HepG2 (cell line): ENCODE data around the gene KDM1B. TPM values are rescaled to one million over a fixed set of nuclear protein-coding genes. Genes with fewer than 3 reads are reported as not detected.

Experiments
- ATAC-seq: fragments of 200-7000 bp; cut with Tn5 transposase; 3 replicates; pipeline ENCODE4 v1.9.1; 2020; ENCODE audit warnings: mild to moderate bottlenecking, moderate library complexity
- BruUV-seq: library from RNA; stranded (reverse); fragments of 400-500 nt; replicated peaks from 2 replicates; lab custom pipeline; 2021; lab: Mats Ljungman, UMichigan
- CTCF ChIA-PET: fragments of 300-600 bp; formaldehyde crosslinking; extraction: SDS; loops from one replicate; lab custom pipeline; 2021; ENCODE audit warnings: low total read pairs, inconsistent platforms, low intra/inter-chr PET ratio; lab: Yijun Ruan, JAX
- POLR2A ChIA-PET: fragments of 350-600 bp; sonication (Branson Sonifier 250); formaldehyde crosslinking; loops from one replicate; lab custom pipeline; 2020; ENCODE audit warnings: antibody characterized with exemption, inconsistent platforms; lab: Yijun Ruan, JAX
- DNase-seq: peaks from one replicate; pipeline ENCODE4 v3.0.0-alpha.2; 2015; ENCODE audit warnings: low spot score
- FAIRE-seq: peaks from 3 replicates; lab custom pipeline; 2011; peaks lifted over from hg19 to GRCh38; lab: Jason Lieb, UNC
- H2AFZ ChIP-seq: one replicate; pipeline ENCODE4 v1.6.1; 2011; ENCODE audit warnings: low read length, inconsistent platforms
- H3K27ac ChIP-seq: fragments of 300-600 bp; 3 replicates; pipeline ENCODE4 v1.8.0; 2011; ENCODE audit warnings: mixed run types, mild to moderate bottlenecking, mixed read lengths, low read length, inconsistent platforms; ENCODE audit not compliant: insufficient read depth; ENCODE audit errors: extremely low read length
- H3K27me3 ChIP-seq, 2 experiments: fragments of 200-600 bp in 1 of 2; 2 replicates in 1 of 2; 3 replicates in 1 of 2; pipeline versions ENCODE4 v1.6.0 to v1.8.0; 2011; ENCODE audit warnings: low read length in 2 of 2, mild to moderate bottlenecking in 2 of 2, moderate library complexity in 2 of 2, inconsistent platforms in 1 of 2; ENCODE audit not compliant: insufficient read depth in 2 of 2, control insufficient read depth in 1 of 2
- H3K36me3 ChIP-seq, 2 experiments: fragments of 200-600 bp in 1 of 2; replicated peaks in 1 of 2; 2 replicates in 1 of 2; 3 replicates in 1 of 2; pipeline versions ENCODE4 v1.5.1 to v1.8.0; 2011; ENCODE audit warnings: low read length in 2 of 2, inconsistent platforms in 1 of 2; ENCODE audit not compliant: insufficient read depth in 2 of 2, control insufficient read depth in 1 of 2
- H3K4me1 ChIP-seq: 2 replicates; pipeline ENCODE4 v1.5.1; 2012; ENCODE audit warnings: low read length, inconsistent platforms; ENCODE audit not compliant: insufficient read depth
- H3K4me2 ChIP-seq: 2 replicates; pipeline ENCODE4 v1.6.0; 2011; ENCODE audit warnings: low read depth, low read length, inconsistent platforms
- H3K4me3 ChIP-seq, 3 experiments: fragments of 200-600 bp in 1 of 3; sonication (generic), shearing (Covaris generic) in 1 of 3; replicated peaks in 1 of 3; 2 replicates each; pipeline ENCODE4 v1.5.1; 2011 to 2016; ENCODE audit warnings: low read length in 3 of 3, inconsistent platforms in 2 of 3, low read depth in 2 of 3, mild to moderate bottlenecking in 2 of 3, control low read depth in 1 of 3, mixed read lengths in 1 of 3; ENCODE audit not compliant: insufficient read depth in 1 of 3
- H3K79me2 ChIP-seq: one replicate; pipeline ENCODE4 v1.6.1; 2011; ENCODE audit warnings: low read length, inconsistent platforms; ENCODE audit not compliant: insufficient read depth
- H3K9ac ChIP-seq: 2 replicates; pipeline ENCODE4 v1.6.0; 2011; ENCODE audit warnings: mild to moderate bottlenecking, low read depth, low read length, inconsistent platforms; ENCODE audit not compliant: insufficient read depth
- H3K9me3 ChIP-seq: 2 replicates; pipeline ENCODE4 v1.5.1; 2012; ENCODE audit warnings: mild to moderate bottlenecking, low read length
- H4K20me1 ChIP-seq: 2 replicates; pipeline ENCODE4 v1.6.0; 2011; ENCODE audit warnings: inconsistent platforms, mild to moderate bottlenecking, low read length, moderate library complexity; ENCODE audit not compliant: insufficient read depth
- DRAP1 ChIP-seq: IDR thresholded peaks from 2 replicates; pipeline ENCODE4 v1.6.1; 2016; ENCODE audit warnings: missing genetic modification reagents, missing compliant biosample characterization
- ETS1 ChIP-seq: sonication (generic); formaldehyde crosslinking; IDR thresholded peaks from 2 replicates; pipeline ENCODE4 v1.4.0; 2020; ENCODE audit warnings: missing genetic modification reagents
- THRA ChIP-seq: sonication (generic); formaldehyde crosslinking; IDR thresholded peaks from 2 replicates; pipeline ENCODE4 v1.4.0; 2020; ENCODE audit warnings: missing genetic modification reagents, borderline replicate concordance
- ZKSCAN5 ChIP-seq: sonication (generic); formaldehyde crosslinking; IDR thresholded peaks from 2 replicates; pipeline ENCODE4 v1.5.1; 2020; ENCODE audit warnings: mild to moderate bottlenecking, missing genetic modification reagents
- ZNF761 ChIP-seq: sonication (generic); formaldehyde crosslinking; conservative IDR thresholded peaks from 2 replicates; pipeline ENCODE4 v1.4.0; 2020; ENCODE audit warnings: mild to moderate bottlenecking, missing genetic modification reagents
- WGBS: methylation state at CpG from one replicate; pipeline ENCODE4 v1.1.6; 2017; ENCODE audit warnings: low lambda C conversion rate; 5-methylcytosine and 5-hydroxymethylcytosine counted together
- in situ Hi-C: cut with HindIII; loops from 2 replicates; pipeline ENCODE4 v1.10.0; 2017; ENCODE audit warnings: low pct_unique_long_range_greater_than_20kb; ENCODE audit not compliant: extremely low pct_ligation_motif_present
- intact Hi-C: fragments of 100-400 bp; cut with micrococcal nuclease; formaldehyde crosslinking; loops from one replicate; pipeline ENCODE4 v1.10.0; 2022; ENCODE audit not compliant: unreplicated experiment
- polyA plus RNA-seq, 8 experiments: library from polyadenylated mRNA; depleted of rRNA in 3 of 8; stranded (reverse) in 7 of 8; unstranded in 1 of 8; fragments of >200 nt; fragmentation: Illumina TruSeq in 4 of 8; extraction: Trizol in 4 of 8; gene quantifications; 2 replicates each; pipeline versions ENCODE4 v1.2.1 to v1.2.3, GENCODE V29; 2011 to 2016; ENCODE audit warnings: low read depth in 4 of 8, missing spikeins in 1 of 8, mixed read lengths in 1 of 8; ENCODE audit not compliant: insufficient read depth in 1 of 8
- total RNA-seq, 5 experiments: library from RNA; depleted of rRNA; stranded (reverse); fragments of >200 nt; fragmentation: Illumina TruSeq; extraction: Trizol; gene quantifications; 2 replicates each; pipeline ENCODE4 v1.2.3, GENCODE V29; 2016; ENCODE audit warnings: low read depth in 1 of 5
- TF ChIP-seq, protein P1 (sequence below): sonication (generic); formaldehyde crosslinking; IDR thresholded peaks from 2 replicates; pipeline ENCODE4 v1.8.1; 2022; ENCODE audit warnings: mild to moderate bottlenecking, missing genetic modification reagents
- TF ChIP-seq, protein P2 (sequence below): sonication (generic); formaldehyde crosslinking; IDR thresholded peaks from 2 replicates; pipeline ENCODE4 v1.8.0; 2023; ENCODE audit warnings: mild to moderate bottlenecking, missing genetic modification reagents

The KDM1B gene
- total and polyA plus RNA-seq, 2 of the 13 experiments (the other 11 are each of a cell fraction or from before 2014, with no cell fraction given) = 9.8 to 13.2 TPM

DNA sequence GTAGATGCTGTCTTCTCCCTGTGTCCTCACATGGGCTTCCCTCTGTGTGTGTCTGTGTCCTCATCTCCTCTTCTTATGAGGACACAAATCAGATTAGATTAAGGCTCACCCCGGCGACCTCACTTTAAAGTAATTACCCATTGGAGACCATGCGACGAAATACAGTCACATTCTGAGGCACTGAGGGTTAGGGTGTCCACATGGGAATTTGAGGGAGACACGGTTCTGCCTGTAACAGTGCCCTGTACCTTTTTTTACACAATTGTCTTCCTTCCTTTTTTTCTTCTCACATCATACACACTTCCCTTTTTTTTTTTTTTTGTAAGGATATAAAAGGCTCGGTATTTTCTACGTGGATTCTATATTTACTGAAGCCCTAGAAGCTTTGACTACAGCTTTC lies 60.2 kb downstream of the KDM1B start:
- ATAC-seq = no peak
- Histone ChIP-seq H4K20me1 (no peaks in the 10 kb centered on the region), H3K9ac (no peak overlapping the region), H2AFZ (no peak overlapping the region), H3K4me1 (peaks cover 3% of the 10 kb centered on the region), H3K4me3 (no peak overlapping the region), H3K79me2 (no peaks in the 10 kb centered on the region), H3K27ac (no peak overlapping the region), H3K36me3 (peaks cover 0 to 4% of the 10 kb centered on the region in 2 experiments; a peak in 2 of 5 replicates), H3K9me3 (no peaks in the 10 kb centered on the region), H3K27me3 (no peaks in the 10 kb centered on the region), H3K4me2 (no peak overlapping the region)
- POLR2A ChIA-PET = no interaction called here
- CTCF ChIA-PET = no interaction called here
- DNase-seq = no peak
- BruUV-seq = no TSS peak
- WGBS = 94% methylated on average over 7 of the region's 7 CpGs
- in situ Hi-C loops (no loop called here), intact Hi-C loops (no loop called here)
- FAIRE-seq = no peak
- no peak for TF ChIP-seq ETS1
- TF ChIP-seq, protein P1, sequence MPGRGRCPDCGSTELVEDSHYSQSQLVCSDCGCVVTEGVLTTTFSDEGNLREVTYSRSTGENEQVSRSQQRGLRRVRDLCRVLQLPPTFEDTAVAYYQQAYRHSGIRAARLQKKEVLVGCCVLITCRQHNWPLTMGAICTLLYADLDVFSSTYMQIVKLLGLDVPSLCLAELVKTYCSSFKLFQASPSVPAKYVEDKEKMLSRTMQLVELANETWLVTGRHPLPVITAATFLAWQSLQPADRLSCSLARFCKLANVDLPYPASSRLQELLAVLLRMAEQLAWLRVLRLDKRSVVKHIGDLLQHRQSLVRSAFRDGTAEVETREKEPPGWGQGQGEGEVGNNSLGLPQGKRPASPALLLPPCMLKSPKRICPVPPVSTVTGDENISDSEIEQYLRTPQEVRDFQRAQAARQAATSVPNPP (CRISPR knock-in tag) = no peak
- no peak for TF ChIP-seq THRA (CRISPR knock-in tag)
- TF ChIP-seq DRAP1 = no peak
- TF ChIP-seq, protein P2, sequence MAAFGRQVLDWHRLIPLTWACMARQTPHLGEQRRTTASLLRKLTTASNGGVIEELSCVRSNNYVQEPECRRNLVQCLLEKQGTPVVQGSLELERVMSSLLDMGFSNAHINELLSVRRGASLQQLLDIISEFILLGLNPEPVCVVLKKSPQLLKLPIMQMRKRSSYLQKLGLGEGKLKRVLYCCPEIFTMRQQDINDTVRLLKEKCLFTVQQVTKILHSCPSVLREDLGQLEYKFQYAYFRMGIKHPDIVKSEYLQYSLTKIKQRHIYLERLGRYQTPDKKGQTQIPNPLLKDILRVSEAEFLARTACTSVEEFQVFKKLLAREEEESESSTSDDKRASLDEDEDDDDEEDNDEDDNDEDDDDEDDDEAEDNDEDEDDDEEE = no peak
- TF ChIP-seq ZNF761 (CRISPR knock-in tag) = no peak
- TF ChIP-seq ZKSCAN5 (CRISPR knock-in tag) = no peak
